LNCaP clone FGC (cell line): ENCODE measurements around the gene CADM4.
A peak's percentile ranks its signal among the peaks of the same experiment; 100 is the strongest.
"Not testable (repeated sequence)": the region's sequence is repeated elsewhere in the genome, so short reads cannot be mapped to it uniquely, and the experiment has no call there.

Experiments
- DNase-seq: peaks from one replicate; pipeline ENCODE4 v3.0.0-alpha.2; 2011; ENCODE audit warnings: low read depth
- H3K4me3 ChIP-seq: 2 replicates; pipeline ENCODE4 v1.5.1; 2011; ENCODE audit warnings: mild to moderate bottlenecking, low read depth, low read length, control low read depth
- CTCF ChIP-seq: IDR thresholded peaks from 2 replicates; pipeline ENCODE4 v1.5.1; 2012; ENCODE audit warnings: mild to moderate bottlenecking; ENCODE audit not compliant: control insufficient read depth, insufficient read depth; ENCODE audit errors: extremely low read depth

CADM4 gene

GRCh38 chr19:43651758-43652545 is 12.3 kb upstream of the CADM4 start:
- no peak for DNase-seq
- peak; percentile 57 for TF ChIP-seq CTCF
- H3K4me3 ChIP-seq = no peak overlapping the region

- not testable (repeated sequence) for DNase-seq, H3K4me3 ChIP-seq
Observed at GRCh38 chr19:43650276-43650675, 10.6 kb upstream of the CADM4 start.

GRCh38 chr19:43649514-43649913 is 9.9 kb upstream of the CADM4 start:
- DNase-seq = no peak
- TF ChIP-seq CTCF = no peak
- H3K4me3 ChIP-seq = no peak overlapping the region

- no peak overlapping the region for H3K4me3 ChIP-seq
- DNase-seq = no peak
- TF ChIP-seq CTCF = no peak
Observed at GRCh38 chr19:43648633-43649032, 9.0 kb upstream of the CADM4 start.

- H3K4me3 ChIP-seq = no peak overlapping the region
- DNase-seq = no peak
- TF ChIP-seq CTCF = no peak
Observed at GRCh38 chr19:43644181-43644580, 4.5 kb upstream of the CADM4 start.

GRCh38 chr19:43643326-43643725 is 3.7 kb upstream of the CADM4 start:
- H3K4me3 ChIP-seq = no peak overlapping the region
- no peak for TF ChIP-seq CTCF
- DNase-seq = no peak

- DNase-seq = no peak
- H3K4me3 ChIP-seq = no peak overlapping the region
- TF ChIP-seq CTCF = no peak
Observed at GRCh38 chr19:43642531-43642930, 2.9 kb upstream of the CADM4 start.
